Left lung (tissue), 10 donors: ENCODE results near the gene KIF26B. TPM values are rescaled to one million over a fixed set of nuclear protein-coding genes. Genes with fewer than 3 reads are reported as not detected.
A peak's percentile ranks its signal among the peaks of the same experiment; 100 is the strongest.

ENCODE experiments used
- ATAC-seq: fragments of 200-7000 bp; cut with Tn5 transposase; one replicate; pipeline ENCODE4 v1.9.1; 2020; ENCODE audit warnings: moderate library complexity
- DNase-seq, 4 donors: peaks; one replicate each; pipeline ENCODE4 v3.0.0-alpha.2; 2013 to 2020
- H3K27ac ChIP-seq, 2 donors: fragments of 200-600 bp; sonication (generic) in 1 of 2; one replicate each; pipeline versions ENCODE4 v1.5.0 to v1.8.0; 2020 to 2021
- H3K27me3 ChIP-seq, 2 donors: fragments of 200-600 bp; sonication (generic) in 1 of 2; one replicate each; pipeline versions ENCODE4 v1.5.0 to v1.8.0; 2020 to 2021
- H3K36me3 ChIP-seq, 2 donors: fragments of 200-600 bp; sonication (generic) in 1 of 2; one replicate each; pipeline versions ENCODE4 v1.5.0 to v1.8.0; 2020 to 2021
- H3K4me1 ChIP-seq, 2 donors: fragments of 200-600 bp; one replicate each; pipeline ENCODE4 v1.8.0; 2021
- H3K4me3 ChIP-seq, 2 donors: fragments of 200-600 bp; sonication (generic) in 1 of 2; one replicate each; pipeline versions ENCODE4 v1.5.0 to v1.8.0; 2020 to 2021; ENCODE audit warnings: mild to moderate bottlenecking in 1 of 2
- H3K9me3 ChIP-seq, 2 donors: fragments of 200-600 bp; sonication (generic) in 1 of 2; one replicate each; pipeline versions ENCODE4 v1.5.0 to v1.8.0; 2020 to 2021
- intact Hi-C, 2 donors: fragments of 100-400 bp; cut with DNase I; formaldehyde crosslinking; loops; one replicate each; pipeline versions ENCODE4 v1.11.2 to v1.14.2; 2022
- polyA plus RNA-seq, 6 donors: library from polyadenylated mRNA; unstranded; fragments of 120-200 nt; gene quantifications; one replicate each; pipeline ENCODE4 v1.2.1, GENCODE V29; 2013; ENCODE audit not compliant: insufficient read length in 6 of 6
- total RNA-seq, 2 donors: library from RNA; stranded (reverse); fragmentation: NEBNext Ultra II Directional; extraction: Animal tissue kit (Norgen Biotek cat#: 25700); gene quantifications; one replicate each; pipeline ENCODE4 v1.2.1, GENCODE V29; 2021
- TF ChIP-seq, protein P1 (sequence below), 2 donors: fragments of 200-600 bp; sonication (generic) in 1 of 2; IDR thresholded peaks; one replicate each; pipeline versions ENCODE4 v1.5.0 to v1.8.0; 2021; ENCODE audit warnings: antibody characterized with exemption in 2 of 2
- donor health status: DM: no; HTN: yes; CAD: no.
- donor health status: DM: no; HTN: no; CAD: no.

The KIF26B gene
- total and polyA plus RNA-seq, 8 donors = 3.9 to 28.3 (median 6.5) TPM

DNA sequence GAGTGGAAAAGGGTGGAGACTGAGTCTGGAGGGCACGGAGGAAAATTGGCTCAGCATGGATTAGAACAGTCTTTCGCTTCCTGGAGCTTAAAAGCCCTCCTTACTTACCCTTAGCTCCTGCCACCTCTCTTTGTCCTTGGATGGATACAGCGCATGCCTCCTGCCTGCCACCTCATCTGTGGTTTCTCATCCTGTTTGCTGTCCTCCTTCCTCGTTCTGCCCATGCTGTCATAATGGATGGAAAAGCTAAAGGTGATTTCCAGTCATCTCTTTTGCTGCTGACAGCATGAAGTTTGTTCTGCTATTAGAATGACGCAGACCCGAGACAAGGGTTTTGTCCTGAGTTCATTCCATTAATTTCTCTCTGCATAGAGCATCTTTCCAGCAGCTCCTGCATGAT, 425.9 kb downstream of the KIF26B start:
- no peaks in the 10 kb centered on the region for H3K9me3 ChIP-seq
- no peak for DNase-seq
- H3K4me1 ChIP-seq = no peaks in the 10 kb centered on the region
- H3K36me3 ChIP-seq = no peaks in the 10 kb centered on the region
- TF ChIP-seq, protein P1, sequence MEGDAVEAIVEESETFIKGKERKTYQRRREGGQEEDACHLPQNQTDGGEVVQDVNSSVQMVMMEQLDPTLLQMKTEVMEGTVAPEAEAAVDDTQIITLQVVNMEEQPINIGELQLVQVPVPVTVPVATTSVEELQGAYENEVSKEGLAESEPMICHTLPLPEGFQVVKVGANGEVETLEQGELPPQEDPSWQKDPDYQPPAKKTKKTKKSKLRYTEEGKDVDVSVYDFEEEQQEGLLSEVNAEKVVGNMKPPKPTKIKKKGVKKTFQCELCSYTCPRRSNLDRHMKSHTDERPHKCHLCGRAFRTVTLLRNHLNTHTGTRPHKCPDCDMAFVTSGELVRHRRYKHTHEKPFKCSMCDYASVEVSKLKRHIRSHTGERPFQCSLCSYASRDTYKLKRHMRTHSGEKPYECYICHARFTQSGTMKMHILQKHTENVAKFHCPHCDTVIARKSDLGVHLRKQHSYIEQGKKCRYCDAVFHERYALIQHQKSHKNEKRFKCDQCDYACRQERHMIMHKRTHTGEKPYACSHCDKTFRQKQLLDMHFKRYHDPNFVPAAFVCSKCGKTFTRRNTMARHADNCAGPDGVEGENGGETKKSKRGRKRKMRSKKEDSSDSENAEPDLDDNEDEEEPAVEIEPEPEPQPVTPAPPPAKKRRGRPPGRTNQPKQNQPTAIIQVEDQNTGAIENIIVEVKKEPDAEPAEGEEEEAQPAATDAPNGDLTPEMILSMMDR (IDR thresholded peaks at IDR 0.05) = no peak
- no peaks in the 10 kb centered on the region for H3K27me3 ChIP-seq
- no peak for ATAC-seq
- H3K4me3 ChIP-seq = no peak overlapping the region
- intact Hi-C loops = no loop called here
- H3K27ac ChIP-seq = no peak overlapping the region

DNA sequence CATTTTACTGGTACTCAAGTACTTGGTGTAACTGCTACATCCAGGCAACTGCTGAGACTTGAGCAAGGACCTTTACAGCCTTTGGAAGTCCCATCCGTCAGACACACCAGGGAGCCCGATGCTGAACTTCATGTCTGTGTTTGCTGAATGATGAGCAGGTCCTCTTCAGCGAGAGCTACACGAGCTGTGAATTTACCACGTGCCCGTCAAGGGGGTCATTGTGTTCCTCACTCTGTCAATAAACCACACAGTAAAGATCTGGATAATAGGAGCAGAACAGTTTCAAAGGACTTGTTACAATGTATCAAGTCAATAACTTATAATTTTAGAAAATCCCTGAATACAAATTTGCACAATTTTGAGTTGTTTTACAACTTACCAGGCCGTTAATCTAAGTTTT, 427.2 kb downstream of the KIF26B start:
- ATAC-seq (no peak), DNase-seq (no peak)
- Histone ChIP-seq H3K27ac (no peak overlapping the region), H3K36me3 (no peaks in the 10 kb centered on the region), H3K9me3 (no peaks in the 10 kb centered on the region), H3K4me1 (no peaks in the 10 kb centered on the region), H3K27me3 (no peaks in the 10 kb centered on the region), H3K4me3 (no peak overlapping the region)
- intact Hi-C loops = no loop called here
- TF ChIP-seq, protein P1 (IDR thresholded peaks at IDR 0.05) = no peak

DNA sequence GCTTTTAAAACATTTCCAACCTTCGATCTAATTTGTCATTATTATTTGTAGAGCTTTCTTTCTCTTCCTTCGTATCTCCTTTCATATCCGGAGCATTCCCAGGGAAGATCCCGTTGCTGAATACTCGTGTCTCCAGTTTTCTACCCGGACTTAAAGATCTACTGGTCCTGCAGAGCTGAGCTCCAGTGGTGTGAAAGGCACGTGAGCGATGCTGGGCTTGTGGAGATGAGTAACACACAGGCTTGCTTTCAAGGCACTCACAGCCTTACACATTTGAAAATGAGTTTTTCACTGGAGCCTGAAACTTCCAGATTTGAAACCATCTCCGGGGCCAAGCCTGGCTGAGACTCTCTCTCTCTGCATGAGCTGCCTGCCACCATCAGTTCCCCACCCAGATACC, 428.3 kb downstream of the KIF26B start:
- Histone ChIP-seq H3K4me3 (no peak overlapping the region), H3K4me1 (no peaks in the 10 kb centered on the region), H3K27me3 (no peaks in the 10 kb centered on the region), H3K36me3 (no peaks in the 10 kb centered on the region), H3K27ac (no peak overlapping the region), H3K9me3 (no peaks in the 10 kb centered on the region)
- intact Hi-C loops = no loop called here
- TF ChIP-seq, protein P1 (IDR thresholded peaks at IDR 0.05) = no peak
- ATAC-seq (no peak), DNase-seq (no peak)

DNA sequence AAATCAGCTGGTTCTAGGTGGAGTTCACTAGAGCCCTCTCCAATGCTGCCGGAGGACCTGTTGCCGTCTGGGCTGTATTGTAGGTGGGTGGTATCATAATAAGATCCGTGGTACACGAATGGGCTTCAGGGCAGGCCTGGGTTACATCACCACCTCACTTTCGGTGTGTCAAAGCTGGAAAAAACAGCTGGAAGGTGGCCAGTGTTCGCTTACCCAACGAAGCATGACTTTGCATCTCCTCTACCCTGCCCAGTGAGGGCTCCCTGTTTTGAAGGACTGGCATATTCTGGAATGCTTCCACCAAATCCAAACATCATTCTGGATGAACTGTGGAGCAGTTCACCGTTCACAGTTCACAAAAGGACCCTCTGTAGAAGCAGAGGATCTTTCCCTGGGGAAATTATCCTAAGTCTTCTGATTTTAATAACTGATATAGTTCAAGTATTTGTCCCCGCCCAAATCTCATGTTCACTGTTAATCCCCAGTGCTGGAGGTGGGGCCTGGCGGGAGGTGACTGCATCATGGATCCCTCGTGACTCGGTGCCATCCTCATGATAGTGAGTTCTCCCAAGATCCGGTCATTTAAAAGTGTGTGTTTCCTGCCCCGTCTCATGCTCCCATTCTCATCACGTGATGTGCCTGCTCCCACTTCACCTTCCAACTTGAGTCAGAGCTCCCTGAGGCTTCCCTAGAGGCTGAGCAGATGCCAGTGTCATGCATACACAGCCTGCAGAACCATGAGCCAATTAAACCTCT, 429.0 kb downstream of the KIF26B start:
- Histone ChIP-seq H3K4me1 (no peaks in the 10 kb centered on the region), H3K4me3 (no peak overlapping the region), H3K27ac (no peak overlapping the region), H3K36me3 (no peaks in the 10 kb centered on the region), H3K9me3 (no peaks in the 10 kb centered on the region), H3K27me3 (no peaks in the 10 kb centered on the region)
- intact Hi-C loops = no loop called here
- TF ChIP-seq, protein P1 (IDR thresholded peaks at IDR 0.05) = no peak
- no peak for ATAC-seq
- no peak for DNase-seq

DNA sequence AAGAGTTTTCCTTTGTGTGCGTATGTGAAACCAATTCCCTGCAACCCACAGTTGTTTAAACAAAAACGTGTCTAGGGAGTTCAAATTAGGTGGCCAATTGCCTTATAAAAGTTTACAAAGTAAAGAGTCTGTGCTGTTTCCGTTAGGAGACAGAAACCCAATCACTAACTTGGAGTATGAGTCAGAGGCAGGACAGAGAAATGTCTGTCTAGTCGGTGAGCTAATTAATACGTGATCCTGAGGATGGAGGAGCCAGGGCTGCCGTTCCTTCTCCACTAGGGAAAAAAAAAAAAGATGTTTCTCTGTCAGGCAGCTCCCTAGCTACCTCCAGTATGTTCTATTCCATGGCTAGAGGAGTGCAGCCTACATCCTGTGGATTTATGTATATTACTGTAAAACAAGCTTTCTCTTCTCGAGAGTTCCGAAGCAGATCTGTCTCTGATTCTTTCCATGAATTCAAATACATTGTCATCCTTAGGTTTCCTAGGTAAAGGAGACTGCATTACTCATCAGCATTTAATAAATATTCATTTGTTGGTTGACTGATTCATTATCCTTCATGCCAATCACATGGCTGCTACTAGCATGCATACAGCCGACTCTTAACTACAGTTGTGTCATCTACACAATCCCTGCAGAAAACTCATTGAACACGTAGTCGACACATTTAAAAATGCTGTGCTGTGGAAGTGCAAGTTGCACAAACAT, 430.6 kb downstream of the KIF26B start:
- Histone ChIP-seq H3K27ac (no peak overlapping the region), H3K9me3 (no peaks in the 10 kb centered on the region), H3K4me1 (no peaks in the 10 kb centered on the region), H3K4me3 (no peak overlapping the region), H3K36me3 (no peaks in the 10 kb centered on the region), H3K27me3 (no peaks in the 10 kb centered on the region)
- TF ChIP-seq, protein P1 (IDR thresholded peaks at IDR 0.05) = no peak
- ATAC-seq (peak; percentile 55), DNase-seq (no peak)
- intact Hi-C loops = no loop called here
